Activated naive CD8-positive, alpha-beta T cell treated with anti-CD3 and anti-CD28 coated beads, Interleukin-2, amount 50 U/mL, for 16 hours (primary cell): Measurements from ENCODE around the gene PPARA.
"Not testable (repeated sequence)": the region's sequence is repeated elsewhere in the genome, so short reads cannot be mapped to it uniquely, and the experiment has no call there.

Experiments
- DNase-seq: peaks from one replicate; pipeline ENCODE4 v3.0.0-alpha.2; 2020; ENCODE audit warnings: low read depth, low spot score

Gene PPARA

DNA sequence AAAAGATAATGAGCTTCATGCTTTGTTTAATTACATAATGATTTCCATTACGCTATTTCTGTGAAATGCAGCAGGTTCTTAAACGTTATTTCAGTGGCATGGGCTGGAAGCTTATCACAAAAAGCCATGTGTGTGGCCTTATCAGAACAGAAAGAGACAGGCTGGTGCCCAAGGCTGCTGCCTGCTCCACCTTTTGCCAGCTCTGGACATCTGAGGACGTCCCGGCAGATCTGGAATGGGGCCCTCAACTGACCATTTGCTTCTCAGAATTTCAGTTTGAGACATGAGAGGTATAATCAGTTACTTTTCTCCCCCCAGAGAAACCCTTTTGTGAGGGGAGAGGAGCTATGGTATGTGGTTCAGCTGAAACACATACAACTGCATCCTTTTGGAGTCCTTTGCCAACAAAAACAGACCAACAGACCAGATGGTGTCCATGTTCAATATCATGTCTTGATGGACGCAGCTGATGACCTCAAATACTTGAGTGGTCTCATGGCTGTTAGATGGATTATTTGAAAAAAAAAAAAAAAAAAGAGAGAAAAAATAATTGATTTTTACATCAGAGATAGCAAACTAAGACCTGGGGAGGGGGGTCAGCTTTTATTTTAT, 91.2 kb downstream of the PPARA start:
- no peak for DNase-seq

DNA sequence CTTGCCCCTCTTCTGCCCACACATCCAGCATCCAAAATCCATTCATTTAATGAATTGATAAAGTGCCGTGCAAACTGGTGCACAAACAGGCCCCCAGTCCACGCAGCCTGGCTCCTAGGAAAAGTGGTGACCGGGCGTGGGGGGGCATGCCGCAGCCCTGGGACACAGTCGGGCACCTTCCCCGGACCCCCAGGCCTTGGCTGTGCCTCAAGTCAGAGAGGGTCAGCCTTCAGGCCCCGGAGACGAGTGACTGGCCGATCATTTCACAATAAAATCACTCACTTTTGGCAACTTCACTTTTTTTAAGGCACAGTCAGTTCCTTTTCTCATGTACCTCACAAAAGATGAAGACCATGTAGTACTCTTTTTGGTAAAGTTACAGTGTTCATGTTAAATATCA, 91.8 kb downstream of the PPARA start:
- DNase-seq = no peak

DNA sequence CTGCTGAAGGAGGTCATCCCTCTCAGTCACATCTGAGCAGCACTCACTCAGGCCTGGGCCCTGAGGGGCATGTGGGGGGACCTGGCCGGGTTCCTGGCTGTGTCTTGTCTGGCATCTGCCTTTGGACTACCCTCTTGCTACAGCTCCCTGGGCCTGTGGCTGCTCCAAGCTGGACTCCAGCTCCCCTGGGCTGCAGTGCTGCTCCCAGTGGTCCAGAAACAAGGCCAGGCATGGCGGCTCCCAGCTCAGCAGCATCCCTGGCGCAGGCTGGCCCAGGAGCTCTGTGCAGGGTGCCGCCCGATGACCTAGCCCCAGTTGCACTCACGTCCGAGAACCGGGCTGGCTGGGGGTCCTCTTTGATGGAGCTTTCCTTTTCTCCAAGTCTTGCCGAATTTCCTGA, 94.4 kb downstream of the PPARA start:
- DNase-seq = no peak

DNA sequence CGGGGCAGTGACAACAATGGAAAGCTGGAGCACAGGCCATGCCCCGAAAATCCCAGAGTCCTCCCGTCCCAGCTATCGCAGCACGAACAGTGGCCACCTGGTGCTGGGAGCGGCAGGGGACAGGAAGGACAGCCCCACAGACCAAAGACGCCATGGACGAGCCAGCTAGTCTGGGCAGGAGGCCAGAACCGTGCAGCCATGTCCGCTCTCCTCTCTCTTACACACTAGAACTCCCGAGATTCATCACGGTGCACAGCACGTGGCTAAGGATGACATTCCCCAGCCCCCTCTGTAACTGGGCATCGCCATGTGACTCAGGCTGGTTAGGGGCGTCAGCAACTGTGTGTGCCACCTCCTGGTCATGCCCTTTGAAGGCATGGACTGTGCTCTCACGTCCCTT, 95.2 kb downstream of the PPARA start:
- no peak for DNase-seq

DNA sequence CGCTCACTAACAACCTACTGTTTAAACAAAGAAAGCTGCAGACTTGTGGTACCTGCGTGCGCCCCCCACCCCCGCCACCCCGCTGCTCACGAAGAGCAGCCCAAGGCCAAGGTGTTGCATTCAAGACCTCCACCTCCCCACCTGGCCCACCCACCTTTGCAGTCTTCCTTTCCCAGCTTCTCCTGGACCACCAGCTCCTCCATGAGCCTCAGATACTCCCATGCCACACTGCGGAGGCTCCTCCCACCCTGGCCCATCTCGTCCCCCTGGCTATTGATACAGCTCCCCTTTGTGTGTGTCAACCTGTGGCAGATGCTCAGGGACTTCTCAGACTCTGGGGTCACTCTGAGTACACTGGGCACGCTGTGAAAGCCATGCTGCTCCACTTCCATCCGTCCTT, 95.9 kb downstream of the PPARA start:
- DNase-seq = no peak

DNA sequence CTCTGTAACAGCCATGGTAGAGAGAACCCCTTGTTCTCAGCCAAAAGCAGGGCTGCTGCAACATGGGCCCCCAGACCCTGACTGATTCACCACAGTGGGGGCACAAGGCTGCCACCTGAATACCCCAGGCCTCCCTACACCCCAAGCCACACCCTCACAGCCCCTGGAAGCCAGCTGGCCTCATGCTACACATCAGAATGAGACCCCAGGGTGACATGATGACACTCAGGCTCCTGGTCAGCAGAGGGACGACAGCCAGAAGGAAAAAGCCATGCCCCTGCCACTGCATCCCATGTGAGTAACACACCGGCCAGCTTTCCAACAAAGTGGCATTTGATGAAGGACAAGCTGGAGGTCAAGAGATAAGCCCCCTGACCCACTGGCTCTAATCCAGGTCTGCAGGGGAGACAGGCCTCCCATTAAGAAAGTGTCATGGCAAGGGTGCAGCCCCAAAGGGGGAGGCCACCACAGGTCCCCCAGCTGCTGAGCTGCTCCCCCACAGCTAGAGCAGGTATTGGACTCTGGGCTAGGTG, 97.2 kb downstream of the PPARA start:
- no peak for DNase-seq

DNA sequence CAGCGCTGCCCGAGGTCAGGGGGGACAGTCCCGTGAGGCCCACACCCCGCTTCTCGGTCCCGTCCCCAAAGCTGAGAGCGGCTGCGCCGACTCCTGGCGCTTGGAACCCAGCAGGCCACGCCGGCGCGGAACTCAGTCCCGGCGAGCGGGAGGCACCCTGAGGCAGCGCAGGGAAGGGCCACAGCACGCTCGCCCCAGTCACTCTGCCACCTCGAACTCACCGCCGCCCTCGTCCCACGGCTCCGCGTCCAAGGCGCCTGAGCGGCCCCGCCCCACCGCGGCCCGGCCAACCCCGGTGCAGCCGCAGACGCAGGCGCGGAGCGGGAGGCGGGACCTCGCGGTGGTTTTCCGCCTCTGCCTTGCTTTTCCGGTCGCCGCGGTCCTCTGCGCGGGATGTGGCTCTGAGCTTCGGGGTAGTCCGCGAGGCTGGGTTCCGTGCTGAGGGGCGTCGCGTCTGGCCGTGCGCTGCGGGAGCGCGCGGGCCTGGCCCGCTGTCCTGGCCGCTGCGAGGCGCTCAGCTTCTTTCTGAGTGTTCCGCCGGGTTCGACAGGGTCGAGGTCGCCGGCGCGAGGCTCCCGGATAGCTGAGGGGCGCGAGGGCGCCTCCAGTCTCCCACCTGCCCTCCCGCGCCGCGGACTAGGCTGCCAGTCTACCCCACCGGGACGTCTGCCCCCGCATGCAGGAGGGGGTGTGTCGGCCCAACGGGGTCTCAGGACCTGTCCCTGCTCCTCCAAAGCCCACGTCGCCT, 99.9 kb downstream of the PPARA start, which contains the start of gene CDPF1:
CDPF1 (minus strand) TSS at position 259 of the 748 bp plus-strand sequence. CDS start 2,009 bp downstream, outside the sequence.
- peak; percentile 87 for DNase-seq

DNA sequence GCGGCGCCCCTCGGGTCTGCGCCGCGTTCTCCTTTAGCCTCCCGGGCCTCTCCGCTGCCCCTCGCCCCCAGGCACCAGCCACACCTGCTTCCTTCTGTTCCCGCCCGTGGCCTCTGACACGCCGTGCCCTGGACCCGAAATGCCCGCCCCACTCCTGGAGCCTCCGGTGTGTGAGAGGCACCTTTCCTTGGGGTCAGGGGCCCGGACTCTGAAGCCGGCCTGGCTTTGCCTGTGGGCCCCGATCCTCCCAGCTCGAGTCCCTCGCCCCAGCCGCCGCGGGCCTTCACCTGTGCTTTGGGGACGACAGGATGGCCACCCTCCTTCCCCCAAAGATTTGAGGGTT, 100.4 kb downstream of the PPARA start:
- no peak for DNase-seq

DNA sequence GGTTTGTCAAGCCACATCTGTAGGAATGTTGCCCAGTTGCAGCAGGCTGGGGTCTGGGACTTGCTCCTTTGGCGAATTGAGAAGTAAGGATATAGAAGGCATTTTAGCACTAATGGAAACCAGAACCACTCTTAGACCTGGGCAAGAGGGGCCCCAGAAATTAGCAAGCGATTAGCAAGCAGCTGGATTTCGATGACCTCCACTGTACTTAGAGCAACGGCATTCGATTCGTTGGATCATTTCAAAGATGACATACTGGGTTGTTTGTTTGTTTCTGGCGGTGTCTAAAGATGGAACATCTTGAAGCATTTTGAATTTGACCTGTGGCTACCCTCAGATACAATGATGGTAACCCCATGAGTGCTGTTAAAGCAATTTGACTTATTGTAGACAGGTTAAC, 100.9 kb downstream of the PPARA start:
- no peak for DNase-seq

DNA sequence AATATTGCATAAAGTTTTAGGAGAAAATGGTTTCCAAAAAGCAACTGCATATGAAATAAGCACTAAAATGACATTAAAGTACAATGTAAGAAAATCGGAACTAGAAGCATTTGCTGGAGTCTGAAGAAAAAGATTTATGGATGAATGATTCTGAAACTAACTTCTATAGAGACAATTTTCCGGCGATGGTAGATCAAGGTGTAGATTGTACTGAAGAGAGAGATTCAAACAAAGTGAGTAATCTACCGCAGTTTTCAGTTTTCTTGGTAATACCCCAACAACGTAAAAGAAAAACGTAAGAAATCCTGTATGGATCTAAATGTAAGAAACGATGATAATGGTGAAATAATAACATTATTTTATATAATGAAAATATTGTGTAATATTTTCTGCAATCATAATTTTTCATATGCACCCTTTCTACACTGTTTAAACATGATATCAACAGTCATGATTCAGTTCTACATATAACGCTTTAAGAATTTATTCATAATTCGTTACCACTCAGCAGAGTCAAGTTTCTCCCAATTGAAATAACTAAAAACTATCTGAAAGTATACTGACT, 101.6 kb downstream of the PPARA start:
- no peak for DNase-seq

DNA sequence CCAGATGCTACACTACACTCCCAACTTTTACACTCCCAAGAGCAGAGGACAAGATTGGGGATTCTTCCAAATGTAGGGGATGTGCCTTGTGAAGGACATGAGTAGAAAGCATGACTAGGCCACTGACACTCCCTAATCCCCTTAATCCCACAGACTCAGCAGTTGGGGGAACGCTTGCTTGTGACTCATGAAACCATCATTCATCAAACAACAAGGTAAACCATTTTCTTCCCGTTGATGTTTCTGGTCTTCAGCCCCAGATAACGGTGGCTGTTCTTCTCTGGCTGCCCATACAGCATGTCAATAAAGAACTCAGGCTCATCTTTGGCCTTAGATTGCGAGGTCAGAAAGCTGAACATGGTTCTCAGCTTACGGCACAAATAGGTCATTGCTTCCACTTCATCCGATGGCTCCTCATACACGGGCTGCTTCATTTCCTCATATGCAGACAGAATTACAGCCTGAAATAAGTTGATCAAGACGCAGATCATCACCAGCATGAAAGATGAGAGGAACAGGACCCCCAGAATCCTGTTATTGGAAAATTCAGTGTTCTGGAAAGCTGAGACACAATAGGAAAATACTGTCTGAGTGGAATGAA, 106.1 kb downstream of the PPARA start:
- no peak for DNase-seq

DNA sequence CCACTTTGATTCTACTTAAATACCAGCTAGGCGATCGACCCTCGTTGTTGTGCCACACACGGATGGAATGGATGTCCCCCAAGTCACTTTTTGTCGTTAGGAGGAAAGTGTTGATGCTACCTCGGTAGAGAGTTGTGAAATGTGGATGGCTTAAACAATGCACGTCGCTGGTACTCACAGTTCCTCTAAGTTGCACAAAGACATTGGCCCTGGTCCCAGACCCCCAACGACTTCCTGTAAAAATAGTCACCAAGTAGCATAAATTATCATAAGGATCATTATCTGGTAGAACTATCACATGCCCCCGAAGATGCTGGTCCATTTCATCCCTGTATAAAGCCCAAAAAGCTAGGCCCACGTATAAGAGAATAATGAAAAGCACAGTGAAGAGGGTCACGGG, 109.0 kb downstream of the PPARA start:
- DNase-seq = no peak

DNA sequence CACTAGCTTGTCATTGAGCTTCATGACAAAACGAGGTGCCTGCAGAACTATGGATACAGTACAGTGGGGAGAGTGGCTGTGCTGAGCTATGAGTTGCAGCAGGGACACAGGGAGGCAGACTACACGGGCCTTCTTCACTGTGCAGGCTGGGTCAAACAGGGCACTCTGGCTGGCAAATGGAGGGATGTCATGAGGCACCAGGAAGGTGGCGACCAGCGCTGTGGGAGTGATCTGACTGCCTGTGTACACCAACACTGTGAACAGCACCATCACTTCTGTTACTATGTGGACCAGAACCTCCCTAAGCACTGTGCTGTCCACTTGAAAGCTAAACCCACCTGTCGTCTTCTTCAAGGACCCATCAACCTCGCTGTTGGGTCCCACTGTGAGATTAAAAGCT, 109.7 kb downstream of the PPARA start:
- DNase-seq = no peak

DNA sequence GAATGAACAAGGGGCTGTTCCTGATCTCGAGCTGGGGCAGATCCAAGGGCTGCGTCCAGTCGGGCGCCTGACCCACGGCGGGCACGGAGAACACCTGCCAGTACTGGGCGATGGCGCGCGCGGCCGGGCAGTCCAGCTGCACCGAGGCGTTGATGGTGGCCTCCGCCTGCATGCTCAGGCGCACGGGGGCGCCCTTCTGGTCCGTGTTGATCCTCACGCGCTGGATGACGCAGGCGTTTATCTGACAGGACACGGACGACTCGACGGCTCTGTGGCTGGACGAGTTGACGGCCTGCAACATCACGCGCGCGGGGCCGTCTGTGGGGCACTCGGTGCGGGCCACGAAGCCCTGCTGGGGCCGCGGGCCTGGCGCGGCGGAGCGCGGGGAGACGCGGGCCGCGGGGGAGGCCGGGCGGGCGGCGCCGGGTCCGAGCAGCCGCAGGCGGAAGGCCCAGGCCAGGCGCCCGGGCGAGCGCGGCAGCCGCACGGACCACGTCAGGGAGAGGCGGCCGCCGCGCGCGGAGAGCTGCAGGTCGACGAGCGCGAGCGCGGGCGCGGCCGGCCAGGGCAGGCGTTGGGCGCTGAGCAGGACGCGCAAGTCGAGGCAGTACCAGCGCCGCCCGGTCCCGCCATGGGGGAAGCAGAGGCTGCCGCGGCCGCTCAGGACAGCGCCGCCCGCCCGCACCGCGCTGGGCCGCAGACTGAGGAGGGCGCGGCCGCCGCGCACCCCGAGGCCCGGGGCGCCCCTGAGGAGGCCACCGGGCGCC, 112.3 kb downstream of the PPARA start:
- DNase-seq = no peak

DNA sequence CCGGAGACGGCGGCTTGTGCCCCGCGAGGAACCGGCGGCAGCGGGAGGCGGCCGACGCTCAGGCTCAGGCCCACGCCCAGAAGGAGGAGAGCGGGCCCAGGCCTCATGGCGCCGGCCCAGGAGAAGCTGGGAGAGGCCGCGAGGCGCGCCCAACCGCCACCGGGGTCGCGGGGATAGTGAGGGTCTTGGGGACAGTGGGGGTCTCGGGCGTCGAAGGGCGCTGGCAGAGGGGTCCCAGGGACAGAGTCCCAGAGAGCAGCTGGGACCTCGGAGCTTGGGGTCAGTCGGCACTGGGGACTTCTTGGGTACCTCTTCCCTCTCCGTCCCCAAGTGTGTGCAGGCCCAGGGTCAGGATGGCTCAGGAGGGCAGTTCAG, 112.9 kb downstream of the PPARA start, which contains the start of gene PKDREJ:
PKDREJ (minus strand) TSS at position 128 of the 375 bp plus-strand sequence; CDS start at position 107, 21 bp downstream.
- no peak for DNase-seq

DNA sequence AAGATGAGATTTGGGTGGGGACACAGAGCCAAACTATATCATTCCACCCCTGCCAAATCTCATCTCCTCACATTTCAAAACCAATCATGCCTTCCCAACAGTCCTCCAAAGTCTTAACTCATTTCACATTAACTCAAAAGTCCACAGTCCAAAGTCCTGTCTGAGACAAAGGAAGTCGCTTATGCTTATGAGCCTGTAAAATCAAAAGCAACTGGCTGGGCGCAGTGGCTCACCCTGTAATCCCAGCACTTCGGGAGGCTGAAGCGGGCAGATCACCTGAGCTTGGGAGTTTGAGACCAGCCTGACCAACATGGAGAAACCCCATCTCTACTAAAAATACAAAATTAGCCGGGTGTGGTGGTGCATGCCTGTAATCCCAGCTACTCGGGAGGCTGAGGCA, 114.2 kb downstream of the PPARA start:
- not testable (repeated sequence) for DNase-seq

DNA sequence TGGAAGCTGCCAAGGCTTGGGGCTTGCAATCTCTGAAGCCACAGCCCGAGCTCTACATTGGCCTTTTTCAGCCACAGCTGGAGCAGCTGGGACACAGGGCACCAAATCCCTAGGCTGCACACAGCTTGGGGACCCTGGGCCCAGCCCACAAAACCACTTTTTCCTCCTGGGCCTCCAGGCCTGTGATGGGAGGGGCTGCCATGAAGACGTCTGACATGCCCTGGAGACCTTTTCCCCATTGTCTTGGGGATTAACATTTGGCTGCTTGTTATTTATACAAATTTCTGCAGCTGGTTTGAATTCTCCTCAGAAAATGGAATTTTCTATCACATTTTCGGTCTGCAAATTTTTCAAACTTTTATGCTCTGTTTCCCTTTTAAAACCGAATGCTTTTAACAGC, 115.3 kb downstream of the PPARA start:
- DNase-seq = not testable (repeated sequence)

DNA sequence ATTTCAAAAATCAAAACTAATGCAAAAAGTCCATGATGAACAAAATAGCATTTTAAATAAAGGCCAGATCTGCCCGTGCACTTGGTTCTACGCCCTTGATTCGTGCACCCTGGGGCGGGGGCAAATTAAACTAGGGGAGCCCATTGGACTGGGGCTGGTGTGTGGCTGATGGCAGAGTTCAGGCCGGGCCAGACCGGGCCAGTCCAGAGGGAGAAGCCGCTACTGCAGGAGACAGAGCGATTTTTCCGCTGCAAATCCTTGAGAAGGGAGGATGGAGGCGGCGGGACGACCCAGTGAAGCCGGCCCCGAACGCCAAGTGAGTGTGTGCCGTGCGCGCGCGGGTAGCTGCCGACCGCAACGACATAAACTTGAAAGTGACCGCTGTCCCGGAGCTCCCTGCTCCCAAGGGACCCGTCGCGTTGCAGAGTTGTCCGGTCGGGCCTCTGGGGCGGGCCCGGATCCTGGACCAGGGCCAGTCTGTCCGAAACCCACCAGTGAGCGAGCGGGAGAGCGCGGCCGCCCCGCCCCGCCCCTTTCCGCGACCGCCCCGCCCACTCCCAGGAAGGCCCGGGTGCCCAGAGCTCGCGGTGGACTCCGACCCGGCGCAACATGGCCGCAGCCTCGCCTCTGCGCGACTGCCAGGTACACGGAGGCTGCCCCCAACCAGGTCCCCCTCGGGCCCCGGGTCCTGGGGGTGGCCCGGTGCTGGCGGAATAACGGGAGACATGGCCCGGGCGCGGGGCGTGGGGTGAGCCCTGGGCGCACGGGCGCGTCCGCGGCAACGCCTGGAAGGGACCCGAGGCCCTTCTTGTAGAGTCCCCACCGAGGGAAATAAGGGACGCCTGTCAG, 117.3 kb downstream of the PPARA start, which contains the start of gene TTC38:
TTC38 (plus strand) TSS at position 578 of the 849 bp plus-strand sequence; CDS start at position 610, 32 bp downstream.
- no peak for DNase-seq

DNA sequence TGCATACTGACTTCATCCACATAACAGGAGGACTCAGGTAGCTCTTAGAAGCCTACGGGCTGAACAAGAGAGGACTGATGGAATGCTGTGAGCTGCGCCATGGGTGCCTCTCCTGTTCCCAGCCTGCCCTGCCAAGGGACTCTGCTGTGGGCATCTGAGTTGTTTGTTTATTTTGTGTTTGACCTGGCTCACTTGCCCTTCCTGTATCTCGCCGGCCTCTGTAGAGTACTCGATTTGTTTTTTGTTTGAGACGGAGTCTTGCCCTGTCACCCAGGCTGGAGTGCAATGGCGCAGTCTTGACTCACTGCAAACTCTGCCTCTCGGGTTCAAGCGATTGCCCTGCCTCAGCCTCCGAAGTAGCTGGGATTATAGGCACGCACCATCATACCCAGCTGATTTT, 119.2 kb downstream of the PPARA start:
- DNase-seq = no peak

DNA sequence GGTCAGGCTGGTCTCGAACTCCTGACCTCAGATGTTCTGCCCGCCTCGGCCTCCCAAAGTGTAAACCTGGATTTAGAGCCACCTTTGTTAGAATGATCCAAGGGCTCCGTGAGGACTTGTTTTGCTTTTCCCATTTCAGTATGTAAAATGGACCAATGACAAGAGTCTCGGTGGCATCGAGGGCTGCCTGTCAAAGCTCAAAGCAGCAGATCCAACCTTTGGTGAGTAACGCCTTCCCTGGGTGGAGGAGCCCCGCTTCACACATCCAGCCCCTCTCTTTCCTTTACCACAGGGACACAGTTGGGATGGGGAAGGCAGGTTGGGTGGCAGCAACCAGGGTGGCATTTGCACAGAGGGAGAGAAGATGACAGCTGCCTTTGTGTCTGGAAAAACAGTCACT, 121.9 kb downstream of the PPARA start:
- no peak for DNase-seq
